Astrocyte (in vitro differentiated cells and primary cell): ENCODE data around the gene DUS2. TPM values are rescaled to one million over a fixed set of nuclear protein-coding genes. Genes with fewer than 3 reads are reported as not detected.

Experiments used
- DNase-seq: peaks from one replicate; pipeline ENCODE4 v3.0.0-alpha.2; 2010; ENCODE audit warnings: low read depth
- FAIRE-seq: peaks from 2 replicates; lab custom pipeline; 2011; peaks lifted over from hg19 to GRCh38; lab: Jason Lieb, UNC
- H2AFZ ChIP-seq: 2 replicates; pipeline ENCODE4 v1.6.0; 2012; ENCODE audit warnings: low read depth, low read length, inconsistent platforms
- H3K27ac ChIP-seq: 2 replicates; pipeline ENCODE4 v1.5.1; 2011; ENCODE audit warnings: low read depth, low read length, inconsistent platforms
- H3K27me3 ChIP-seq: 2 replicates; pipeline ENCODE4 v1.6.0; 2011; ENCODE audit warnings: low read length, inconsistent platforms; ENCODE audit not compliant: insufficient read depth
- H3K36me3 ChIP-seq: 2 replicates; pipeline ENCODE4 v1.5.1; 2011; ENCODE audit warnings: low read length, inconsistent platforms; ENCODE audit not compliant: insufficient read depth
- H3K4me1 ChIP-seq: 2 replicates; pipeline ENCODE4 v1.5.1; 2011; ENCODE audit warnings: low read length, inconsistent platforms; ENCODE audit not compliant: insufficient read depth
- H3K4me2 ChIP-seq: 2 replicates; pipeline ENCODE4 v1.6.0; 2012; ENCODE audit warnings: low read length, inconsistent platforms
- H3K4me3 ChIP-seq: 2 replicates; pipeline ENCODE4 v1.5.1; 2011; ENCODE audit warnings: low read depth, mild to moderate bottlenecking, low read length, inconsistent platforms; ENCODE audit not compliant: insufficient read depth
- H3K79me2 ChIP-seq: 2 replicates; pipeline ENCODE4 v1.6.0; 2012; ENCODE audit warnings: mild to moderate bottlenecking, low read length, inconsistent platforms; ENCODE audit not compliant: insufficient read depth
- H3K9ac ChIP-seq: 2 replicates; pipeline ENCODE4 v1.6.0; 2012; ENCODE audit warnings: mild to moderate bottlenecking, low read length, inconsistent platforms
- H3K9me3 ChIP-seq: 2 replicates; pipeline ENCODE4 v1.5.1; 2012; ENCODE audit warnings: low read depth, mild to moderate bottlenecking, low read length, inconsistent platforms; ENCODE audit not compliant: insufficient read depth
- H4K20me1 ChIP-seq: 2 replicates; pipeline ENCODE4 v1.6.0; 2012; ENCODE audit warnings: low read length, inconsistent platforms; ENCODE audit not compliant: insufficient read depth
- H3K27ac Mint-ChIP-seq: one replicate; pipeline ENCODE4 v1.8.0; 2021; ENCODE audit warnings: mild to moderate bottlenecking, mixed read lengths; ENCODE audit not compliant: unreplicated experiment
- H3K27me3 Mint-ChIP-seq: one replicate; pipeline ENCODE4 v1.8.0; 2021; ENCODE audit warnings: low read depth, mixed read lengths; ENCODE audit not compliant: unreplicated experiment
- H3K36me3 Mint-ChIP-seq: one replicate; pipeline ENCODE4 v1.8.0; 2021; ENCODE audit warnings: low read depth, mixed read lengths; ENCODE audit not compliant: unreplicated experiment
- H3K4me1 Mint-ChIP-seq: one replicate; pipeline ENCODE4 v1.8.0; 2021; ENCODE audit warnings: low read depth, mixed read lengths; ENCODE audit not compliant: unreplicated experiment
- H3K4me3 Mint-ChIP-seq: one replicate; pipeline ENCODE4 v1.8.0; 2021; ENCODE audit warnings: mild to moderate bottlenecking, moderate library complexity, mixed read lengths; ENCODE audit not compliant: unreplicated experiment
- H3K9me3 Mint-ChIP-seq: one replicate; pipeline ENCODE4 v1.8.0; 2021; ENCODE audit warnings: mild to moderate bottlenecking, mixed read lengths; ENCODE audit not compliant: unreplicated experiment
- CTCF ChIP-seq: IDR thresholded peaks from 2 replicates; pipeline ENCODE4 v1.5.1; 2011; ENCODE audit warnings: low read depth, mild to moderate bottlenecking, inconsistent platforms, low read length, moderate library complexity; ENCODE audit not compliant: insufficient read depth
- EZH2 ChIP-seq: IDR thresholded peaks from 2 replicates; pipeline ENCODE4 v1.6.1; 2012; ENCODE audit warnings: mild to moderate bottlenecking, low read length, inconsistent platforms; ENCODE audit not compliant: insufficient read depth
- total RNA-seq: library from RNA; stranded (reverse); gene quantifications from 2 replicates; pipeline ENCODE4 v1.2.1, GENCODE V29; 2021

Gene DUS2
- total RNA-seq, 1 donor from 2014 or later: 14.9 TPM

- Histone ChIP-seq H3K27me3 (no peaks in the 10 kb centered on the region), H3K4me1 (no peaks in the 10 kb centered on the region), H3K27ac (no peak overlapping the region), H3K4me3 (no peak overlapping the region), H4K20me1 (peaks cover 67% of the 10 kb centered on the region), H3K9ac (no peak overlapping the region), H3K4me2 (no peak overlapping the region), H3K79me2 (peaks cover 80% of the 10 kb centered on the region), H3K36me3 (no peaks in the 10 kb centered on the region), H3K9me3 (no peaks in the 10 kb centered on the region), H2AFZ (no peak overlapping the region)
- FAIRE-seq (no peak), DNase-seq (no peak)
- no peak for TF ChIP-seq CTCF
- no peak for TF ChIP-seq EZH2
- Mint-ChIP-seq H3K4me3 (no peak overlapping the region), H3K36me3 (peaks cover 4% of the 10 kb centered on the region), H3K9me3 (peaks cover 32% of the 10 kb centered on the region), H3K27me3 (no peaks in the 10 kb centered on the region), H3K27ac (no peak overlapping the region), H3K4me1 (peaks cover 1% of the 10 kb centered on the region)
Measured at GRCh38 chr16:68111379-68111778, 88.3 kb downstream of the DUS2 start.

- Histone ChIP-seq H3K79me2 (peaks cover 82% of the 10 kb centered on the region), H3K27ac (no peak overlapping the region), H2AFZ (no peak overlapping the region), H4K20me1 (peaks cover 80% of the 10 kb centered on the region), H3K9ac (no peak overlapping the region), H3K4me3 (no peak overlapping the region), H3K4me1 (no peaks in the 10 kb centered on the region), H3K4me2 (no peak overlapping the region), H3K27me3 (no peaks in the 10 kb centered on the region), H3K36me3 (no peaks in the 10 kb centered on the region), H3K9me3 (no peaks in the 10 kb centered on the region)
- H3K27ac Mint-ChIP-seq: peak overlapping the region; percentile 19
- peaks cover 1% of the 10 kb centered on the region for H3K4me1 Mint-ChIP-seq
- peaks cover 30% of the 10 kb centered on the region for H3K9me3 Mint-ChIP-seq
- no peak for DNase-seq
- FAIRE-seq: no peak
- TF ChIP-seq EZH2 (no peak), CTCF (no peak)
- H3K27me3 Mint-ChIP-seq: no peaks in the 10 kb centered on the region
- no peak overlapping the region for H3K4me3 Mint-ChIP-seq
- peaks cover under 1% of the 10 kb centered on the region for H3K36me3 Mint-ChIP-seq
Measured at GRCh38 chr16:68113059-68113761, 90.1 kb downstream of the DUS2 start.

GRCh38 chr16:68113765-68114240, 90.7 kb downstream of the DUS2 start:
- FAIRE-seq: no peak

More at GRCh38 chr16:68113765-68114240, 90.7 kb downstream of the DUS2 start:
- no peak overlapping the region for H3K27ac ChIP-seq
- Mint-ChIP-seq H3K27ac (no peak overlapping the region), H3K9me3 (peaks cover 25% of the 10 kb centered on the region), H3K4me1 (peaks cover 1% of the 10 kb centered on the region), H3K27me3 (no peaks in the 10 kb centered on the region), H3K4me3 (no peak overlapping the region), H3K36me3 (no peaks in the 10 kb centered on the region)
- no peak overlapping the region for H3K9ac ChIP-seq
- DNase-seq: no peak
- no peak overlapping the region for H2AFZ ChIP-seq
- H3K4me2 ChIP-seq: no peak overlapping the region
- H4K20me1 ChIP-seq: peaks cover 74% of the 10 kb centered on the region
- TF ChIP-seq CTCF (no peak), EZH2 (no peak)
- H3K4me3 ChIP-seq: no peak overlapping the region
- H3K4me1 ChIP-seq: no peaks in the 10 kb centered on the region
- no peaks in the 10 kb centered on the region for H3K36me3 ChIP-seq
- no peaks in the 10 kb centered on the region for H3K27me3 ChIP-seq
- no peaks in the 10 kb centered on the region for H3K9me3 ChIP-seq
- H3K79me2 ChIP-seq: peaks cover 82% of the 10 kb centered on the region
